HEK293 (cell line): Measurements from ENCODE around the gene C3orf20.

Experiments
- ZBTB21 ChIP-seq: fragments of 450-650 bp; formaldehyde crosslinking; IDR thresholded peaks from 2 replicates; pipeline ENCODE4 v1.5.1; 2017; ENCODE audit warnings: missing biosample characterization, missing genetic modification characterization
- ZNF239 ChIP-seq: fragments of 450-650 bp; formaldehyde crosslinking; IDR thresholded peaks from 2 replicates; pipeline ENCODE4 v1.5.1; 2016; ENCODE audit warnings: missing biosample characterization, missing genetic modification characterization
- ZNF416 ChIP-seq: fragments of 450-650 bp; formaldehyde crosslinking; IDR thresholded peaks from 2 replicates; pipeline ENCODE4 v1.5.1; 2016; ENCODE audit warnings: missing biosample characterization, missing genetic modification characterization
- TF ChIP-seq, protein P1 (sequence below): fragments of 450-650 bp; formaldehyde crosslinking; IDR thresholded peaks from 2 replicates; pipeline ENCODE4 v1.5.1; 2016; ENCODE audit warnings: missing biosample characterization, missing genetic modification characterization
- TF ChIP-seq, protein P2 (sequence below): IDR thresholded peaks from 2 replicates; pipeline ENCODE4 v1.6.1; 2011; ENCODE audit warnings: mild to moderate bottlenecking, low read depth, low read length, borderline replicate concordance
- TF ChIP-seq, protein P3 (sequence below): fragments of 450-650 bp; formaldehyde crosslinking; optimal IDR thresholded peaks from 2 replicates; pipeline ENCODE3; 2016; ENCODE audit warnings: missing biosample characterization, mild to moderate bottlenecking, missing genetic modification characterization

DNA sequence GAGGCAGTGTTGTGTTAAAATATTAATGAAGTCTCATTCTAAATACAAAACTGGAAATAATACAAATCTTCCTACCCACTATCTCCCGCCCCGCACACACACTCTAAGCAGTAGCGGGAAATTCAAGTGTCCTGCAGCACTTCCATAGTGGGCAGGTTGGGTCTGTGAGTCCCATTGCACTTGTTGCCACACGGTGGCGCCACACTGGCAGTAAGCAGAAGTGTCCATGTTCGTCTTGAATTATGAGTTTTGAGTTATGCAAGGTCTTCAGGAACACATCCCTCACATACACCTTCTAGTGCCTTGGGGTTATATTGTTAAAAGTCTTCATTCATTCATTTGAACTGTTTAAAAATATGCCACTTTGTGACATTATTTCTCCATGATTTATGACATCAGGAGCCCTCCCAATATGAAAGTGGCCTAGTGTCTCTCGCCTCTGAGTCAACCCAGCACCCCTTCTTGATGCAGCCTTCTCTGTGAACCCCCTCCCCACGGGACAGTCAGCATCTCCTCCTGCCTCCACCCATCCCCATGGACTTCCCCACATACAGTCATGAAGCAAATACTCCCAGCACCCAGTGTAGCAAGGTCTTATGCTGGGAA is 41.0 kb upstream of the C3orf20 start:
- TF ChIP-seq, protein P1, sequence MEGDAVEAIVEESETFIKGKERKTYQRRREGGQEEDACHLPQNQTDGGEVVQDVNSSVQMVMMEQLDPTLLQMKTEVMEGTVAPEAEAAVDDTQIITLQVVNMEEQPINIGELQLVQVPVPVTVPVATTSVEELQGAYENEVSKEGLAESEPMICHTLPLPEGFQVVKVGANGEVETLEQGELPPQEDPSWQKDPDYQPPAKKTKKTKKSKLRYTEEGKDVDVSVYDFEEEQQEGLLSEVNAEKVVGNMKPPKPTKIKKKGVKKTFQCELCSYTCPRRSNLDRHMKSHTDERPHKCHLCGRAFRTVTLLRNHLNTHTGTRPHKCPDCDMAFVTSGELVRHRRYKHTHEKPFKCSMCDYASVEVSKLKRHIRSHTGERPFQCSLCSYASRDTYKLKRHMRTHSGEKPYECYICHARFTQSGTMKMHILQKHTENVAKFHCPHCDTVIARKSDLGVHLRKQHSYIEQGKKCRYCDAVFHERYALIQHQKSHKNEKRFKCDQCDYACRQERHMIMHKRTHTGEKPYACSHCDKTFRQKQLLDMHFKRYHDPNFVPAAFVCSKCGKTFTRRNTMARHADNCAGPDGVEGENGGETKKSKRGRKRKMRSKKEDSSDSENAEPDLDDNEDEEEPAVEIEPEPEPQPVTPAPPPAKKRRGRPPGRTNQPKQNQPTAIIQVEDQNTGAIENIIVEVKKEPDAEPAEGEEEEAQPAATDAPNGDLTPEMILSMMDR, result no peak
- TF ChIP-seq ZBTB21 (no peak), ZNF416 (tag by site-specific recombination) (no peak), ZNF239 (tag by site-specific recombination) (no peak)
- TF ChIP-seq, protein P2, sequence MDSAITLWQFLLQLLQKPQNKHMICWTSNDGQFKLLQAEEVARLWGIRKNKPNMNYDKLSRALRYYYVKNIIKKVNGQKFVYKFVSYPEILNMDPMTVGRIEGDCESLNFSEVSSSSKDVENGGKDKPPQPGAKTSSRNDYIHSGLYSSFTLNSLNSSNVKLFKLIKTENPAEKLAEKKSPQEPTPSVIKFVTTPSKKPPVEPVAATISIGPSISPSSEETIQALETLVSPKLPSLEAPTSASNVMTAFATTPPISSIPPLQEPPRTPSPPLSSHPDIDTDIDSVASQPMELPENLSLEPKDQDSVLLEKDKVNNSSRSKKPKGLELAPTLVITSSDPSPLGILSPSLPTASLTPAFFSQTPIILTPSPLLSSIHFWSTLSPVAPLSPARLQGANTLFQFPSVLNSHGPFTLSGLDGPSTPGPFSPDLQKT, result no peak
- TF ChIP-seq, protein P3, sequence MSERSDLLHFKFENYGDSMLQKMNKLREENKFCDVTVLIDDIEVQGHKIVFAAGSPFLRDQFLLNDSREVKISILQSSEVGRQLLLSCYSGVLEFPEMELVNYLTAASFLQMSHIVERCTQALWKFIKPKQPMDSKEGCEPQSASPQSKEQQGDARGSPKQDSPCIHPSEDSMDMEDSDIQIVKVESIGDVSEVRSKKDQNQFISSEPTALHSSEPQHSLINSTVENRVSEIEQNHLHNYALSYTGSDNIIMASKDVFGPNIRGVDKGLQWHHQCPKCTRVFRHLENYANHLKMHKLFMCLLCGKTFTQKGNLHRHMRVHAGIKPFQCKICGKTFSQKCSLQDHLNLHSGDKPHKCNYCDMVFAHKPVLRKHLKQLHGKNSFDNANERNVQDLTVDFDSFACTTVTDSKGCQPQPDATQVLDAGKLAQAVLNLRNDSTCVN (tag by site-specific recombination), result no peak
